ENCODE results near the gene QRFP. TPM values are rescaled to one million over a fixed set of nuclear protein-coding genes. Genes with fewer than 3 reads are reported as not detected.

Gene QRFP
- polyA plus RNA-seq, 3 donors = 0.18 to 0.60 (median 0.21) TPM

- Mint-ChIP-seq H3K27me3 (ENCODE audit: low read depth in 3 of 3) (peaks cover 4 to 8% (median 7%) of the 10 kb centered on the region in 3 donors), H3K27ac (no peak overlapping the region), H3K36me3 (no peaks in the 10 kb centered on the region), H3K4me3 (no peak overlapping the region), H3K4me1 (peaks cover 2% of the 10 kb centered on the region), H3K9me3 (peaks cover 0 to 4% (median 0%) of the 10 kb centered on the region in 7 donors)
- Histone ChIP-seq H4K20me1 (ENCODE audit: insufficient read depth, low read length) (no peaks in the 10 kb centered on the region), H3K9me3 (replicated peaks in 1 of 2; ENCODE audit: control insufficient read depth in 1 of 2, insufficient read depth in 1 of 2, low read length in 2 of 2) (no peaks in the 10 kb centered on the region), H3K36me3 (replicated peaks in 1 of 2; ENCODE audit: control insufficient read depth in 1 of 2, insufficient read depth in 2 of 2, low read length in 2 of 2) (no peaks in the 10 kb centered on the region), H3K9ac (ENCODE audit: insufficient read depth, low read length, poor library complexity, severe bottlenecking) (no peak overlapping the region), H3K27ac (ENCODE audit: low read depth in 1 of 2, low read length in 2 of 2) (no peak overlapping the region), H3K4me3 (replicated peaks in 1 of 3; ENCODE audit: low read depth in 2 of 3, low read length in 3 of 3) (no peak overlapping the region), H3K4me1 (ENCODE audit: control insufficient read depth in 1 of 2, insufficient read depth in 2 of 2, low read length in 2 of 2) (no peaks in the 10 kb centered on the region), H2AFZ (ENCODE audit: insufficient read depth, low read depth, low read length, poor library complexity, severe bottlenecking) (no peak overlapping the region), H3K4me2 (replicated peaks; ENCODE audit: extremely low read depth, low read length, poor library complexity, severe bottlenecking) (no peak overlapping the region), H3K27me3 (ENCODE audit: control insufficient read depth in 2 of 2, insufficient read depth in 2 of 2, low read length in 2 of 2) (no peaks in the 10 kb centered on the region), H3K79me2 (ENCODE audit: insufficient read depth, low read length) (no peaks in the 10 kb centered on the region)
- DNase-seq = no peak
- WGBS (ENCODE audit: insufficient coverage) = 54% methylated on average over 7 of the region's 22 CpGs
- intact Hi-C loops (cut with micrococcal nuclease) = no loop called here
- no peak for TF ChIP-seq CTCF (IDR thresholded peaks at IDR 0.05)
These were observed 11.7 kb upstream of the QRFP start for GRCh38 chr9:130908146-130908877.

GRCh38 chr9:130906735-130907416 is 10.3 kb upstream of the QRFP start:
- Histone ChIP-seq H3K79me2 (ENCODE audit: insufficient read depth, low read length) (no peaks in the 10 kb centered on the region), H3K4me3 (replicated peaks in 1 of 3; ENCODE audit: low read depth in 2 of 3, low read length in 3 of 3) (no peak overlapping the region), H3K4me2 (replicated peaks; ENCODE audit: extremely low read depth, low read length, poor library complexity, severe bottlenecking) (no peak overlapping the region), H3K4me1 (ENCODE audit: control insufficient read depth in 1 of 2, insufficient read depth in 2 of 2, low read length in 2 of 2) (no peaks in the 10 kb centered on the region), H3K9me3 (replicated peaks in 1 of 2; ENCODE audit: control insufficient read depth in 1 of 2, insufficient read depth in 1 of 2, low read length in 2 of 2) (no peaks in the 10 kb centered on the region), H3K27ac (ENCODE audit: low read depth in 1 of 2, low read length in 2 of 2) (no peak overlapping the region), H3K27me3 (ENCODE audit: control insufficient read depth in 2 of 2, insufficient read depth in 2 of 2, low read length in 2 of 2) (no peaks in the 10 kb centered on the region), H4K20me1 (ENCODE audit: insufficient read depth, low read length) (no peaks in the 10 kb centered on the region), H2AFZ (ENCODE audit: insufficient read depth, low read depth, low read length, poor library complexity, severe bottlenecking) (no peak overlapping the region), H3K9ac (ENCODE audit: insufficient read depth, low read length, poor library complexity, severe bottlenecking) (no peak overlapping the region), H3K36me3 (replicated peaks in 1 of 2; ENCODE audit: control insufficient read depth in 1 of 2, insufficient read depth in 2 of 2, low read length in 2 of 2) (no peaks in the 10 kb centered on the region)
- intact Hi-C loops (cut with micrococcal nuclease) = no loop called here
- Mint-ChIP-seq H3K27me3 (ENCODE audit: low read depth in 3 of 3) (peaks cover 4 to 9% (median 6%) of the 10 kb centered on the region in 3 donors), H3K36me3 (no peaks in the 10 kb centered on the region), H3K27ac (no peak overlapping the region), H3K4me1 (peaks cover 2% of the 10 kb centered on the region), H3K4me3 (no peak overlapping the region), H3K9me3 (peaks cover 0 to 4% (median 0%) of the 10 kb centered on the region in 7 donors)
- TF ChIP-seq CTCF (IDR thresholded peaks at IDR 0.05) = no peak
- no peak for DNase-seq
- 97% methylated on average over 6 of the region's 21 CpGs for WGBS (ENCODE audit: insufficient coverage)

Data from CD14-positive monocyte (primary cell).